Measurements from ENCODE around the gene RNF213.
"Not testable (repeated sequence)": the region's sequence is repeated elsewhere in the genome, so short reads cannot be mapped to it uniquely, and the experiment has no call there.

The RNF213 gene

DNA sequence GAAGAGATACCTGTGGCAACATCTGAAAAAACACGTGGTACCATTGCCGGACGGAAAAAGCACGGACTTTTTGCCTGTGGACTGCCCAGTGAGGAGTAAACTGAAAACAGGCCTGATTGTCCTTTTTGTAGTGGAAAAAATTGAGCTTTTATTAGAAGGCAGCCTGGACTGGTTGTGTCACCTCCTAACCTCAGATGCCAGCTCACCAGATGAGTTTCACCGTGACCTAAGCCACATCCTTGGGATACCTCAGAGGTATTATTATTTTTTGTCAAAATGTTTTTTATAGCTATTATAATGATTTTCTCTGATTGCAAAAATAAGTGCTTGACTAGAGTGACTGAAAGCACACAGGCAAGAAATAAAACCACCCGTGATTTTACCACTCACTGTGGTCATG lies 34.9 kb downstream of the RNF213 start:
- DNase-seq: no peak

GRCh38 chr17:80296221-80296620 lies 35.6 kb downstream of the RNF213 start:
- no peak for DNase-seq

GRCh38 chr17:80297996-80298560 lies 37.4 kb downstream of the RNF213 start:
- DNase-seq: no peak

- DNase-seq: not testable (repeated sequence)
Measured at GRCh38 chr17:80299350-80300100, 38.9 kb downstream of the RNF213 start.

DNA sequence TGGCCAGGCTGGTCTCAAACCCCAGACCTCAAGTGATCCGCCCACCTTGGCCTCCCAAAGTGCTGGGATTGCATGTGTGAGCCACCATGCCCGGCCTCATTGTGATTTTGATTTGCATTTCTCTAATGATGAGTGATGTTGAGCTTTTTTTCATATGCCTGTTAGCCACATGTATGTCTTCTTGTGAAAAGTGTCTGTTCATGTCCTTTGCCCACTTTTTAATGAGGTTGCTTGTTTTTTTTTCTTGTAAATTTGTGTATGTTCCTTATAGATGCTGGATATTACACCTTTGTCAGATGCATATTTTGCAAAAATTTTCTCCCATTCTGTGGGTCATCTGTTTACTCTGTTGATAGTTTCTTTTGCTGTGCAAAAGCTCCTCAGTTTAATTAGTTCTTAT lies 40.1 kb downstream of the RNF213 start:
- DNase-seq: not testable (repeated sequence)

GRCh38 chr17:80303824-80304223 lies 43.2 kb downstream of the RNF213 start:
- no peak for DNase-seq

- DNase-seq: no peak
Measured at GRCh38 chr17:80307994-80308691, 47.5 kb downstream of the RNF213 start.

GRCh38 chr17:80308692-80309517 lies 48.3 kb downstream of the RNF213 start:
- DNase-seq: no peak

GRCh38 chr17:80311216-80311827 lies 50.7 kb downstream of the RNF213 start:
- no peak for DNase-seq

GRCh38 chr17:80312621-80313135 lies 52.0 kb downstream of the RNF213 start:
- DNase-seq: no peak

- no peak for DNase-seq
Measured at GRCh38 chr17:80313160-80313829, 52.6 kb downstream of the RNF213 start.

GRCh38 chr17:80313946-80314345 lies 53.3 kb downstream of the RNF213 start:
- not testable (repeated sequence) for DNase-seq

GRCh38 chr17:80315517-80316182 lies 55.0 kb downstream of the RNF213 start:
- DNase-seq: no peak

GRCh38 chr17:80316431-80316830 lies 55.8 kb downstream of the RNF213 start:
- DNase-seq: no peak

GRCh38 chr17:80316927-80317705 lies 56.5 kb downstream of the RNF213 start:
- no peak for DNase-seq

- DNase-seq: no peak
Measured at GRCh38 chr17:80317706-80317980, 57.0 kb downstream of the RNF213 start.

GRCh38 chr17:80318166-80318565 lies 57.5 kb downstream of the RNF213 start:
- DNase-seq: no peak

DNA sequence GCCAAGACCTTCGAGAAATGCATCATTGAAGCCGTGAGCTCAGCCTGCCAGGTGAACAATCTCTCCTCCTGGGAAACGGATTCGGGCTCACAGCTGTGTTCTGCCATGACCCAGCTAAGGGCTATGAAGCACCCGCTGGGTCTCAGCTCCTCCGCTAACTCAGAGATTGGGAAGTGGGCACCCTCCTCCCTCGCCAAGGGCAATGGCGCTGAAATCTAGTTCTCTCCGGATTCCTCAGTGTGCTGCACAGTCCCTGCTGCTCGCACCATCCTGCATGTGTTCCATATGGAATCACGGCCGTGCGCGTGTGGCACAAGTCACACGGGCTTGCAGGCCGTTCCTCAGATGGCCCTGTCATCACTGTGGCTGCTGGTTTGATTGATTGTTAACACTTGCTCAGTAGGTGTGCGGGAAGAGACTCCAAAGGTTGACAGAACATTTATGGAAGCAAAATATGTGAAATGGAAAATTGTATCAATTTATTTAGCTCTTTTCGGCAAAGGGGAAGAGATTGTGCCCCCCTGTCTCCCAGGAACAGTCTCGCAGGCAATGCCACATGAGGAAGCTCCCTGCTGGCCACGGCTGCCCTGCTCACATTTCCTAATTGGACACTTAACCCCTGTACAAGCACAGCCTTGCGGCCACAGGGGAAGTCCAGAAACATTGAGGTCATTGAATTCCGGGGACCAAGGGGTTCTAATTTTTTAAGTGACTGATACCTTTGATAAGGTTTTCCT lies 58.8 kb downstream of the RNF213 start:
- no peak for DNase-seq

DNA sequence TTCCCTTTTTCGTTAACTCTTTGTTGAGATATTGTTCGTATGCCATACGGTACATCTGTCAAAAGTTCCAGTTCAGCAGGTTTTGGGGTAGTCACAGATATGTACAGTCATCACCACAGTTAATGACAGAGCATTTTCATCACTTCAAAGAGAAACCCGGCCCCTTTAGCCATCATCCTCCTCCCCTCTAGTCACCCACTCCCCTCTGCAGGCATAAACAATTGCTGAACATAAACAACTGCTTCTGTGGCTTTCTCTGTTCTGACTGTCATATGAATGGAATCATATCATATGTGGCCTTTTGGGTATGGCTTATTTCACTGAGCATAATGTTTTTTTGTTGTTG lies 59.3 kb downstream of the RNF213 start:
- no peak for DNase-seq

GRCh38 chr17:80320496-80320895 lies 59.8 kb downstream of the RNF213 start:
- no peak for DNase-seq

Measured in activated CD4-positive, alpha-beta T cell treated with anti-CD3 and anti-CD28 coated beads for 1 hour (primary cell).